CD4-positive, alpha-beta T cell treated with Interleukin-12 subunit alpha and Interleukin-12 subunit beta, for 1 hour (primary cell): ENCODE data around the gene PRKCE.
A peak's percentile ranks its signal among the peaks of the same experiment; 100 is the strongest.

Experiments used
- DNase-seq: peaks from one replicate; pipeline ENCODE4 v3.0.0-alpha.2; 2020

Gene PRKCE

GRCh38 chr2:45980161-45980865 is 328.8 kb downstream of the PRKCE start:
- no peak for DNase-seq

DNA sequence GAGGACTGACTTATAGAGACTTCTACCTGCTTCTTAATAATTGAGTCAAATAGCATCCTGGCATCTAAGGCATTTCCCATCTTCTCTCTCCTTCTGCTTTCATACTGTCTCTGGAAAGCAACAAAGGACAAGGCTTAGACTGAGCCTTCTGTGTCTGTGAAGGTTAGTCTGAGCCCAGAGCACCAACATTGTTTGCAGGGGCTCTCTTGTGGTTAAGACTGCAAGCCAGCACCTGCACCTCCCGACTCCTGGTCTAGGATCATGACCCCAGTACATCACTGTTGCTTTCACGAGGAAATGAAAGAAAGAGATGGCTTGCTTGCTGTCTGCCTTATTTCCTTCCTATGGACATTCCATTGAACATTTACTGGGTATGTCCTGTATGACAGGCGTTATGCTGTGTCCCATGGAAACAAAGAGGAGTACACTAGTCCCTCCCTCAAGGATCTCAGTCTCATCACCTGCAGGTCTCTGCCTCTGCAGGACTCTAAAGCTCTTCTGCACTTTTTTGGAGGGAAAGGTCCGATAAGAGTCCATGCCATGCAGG is 330.0 kb downstream of the PRKCE start:
- DNase-seq, result no peak

DNA sequence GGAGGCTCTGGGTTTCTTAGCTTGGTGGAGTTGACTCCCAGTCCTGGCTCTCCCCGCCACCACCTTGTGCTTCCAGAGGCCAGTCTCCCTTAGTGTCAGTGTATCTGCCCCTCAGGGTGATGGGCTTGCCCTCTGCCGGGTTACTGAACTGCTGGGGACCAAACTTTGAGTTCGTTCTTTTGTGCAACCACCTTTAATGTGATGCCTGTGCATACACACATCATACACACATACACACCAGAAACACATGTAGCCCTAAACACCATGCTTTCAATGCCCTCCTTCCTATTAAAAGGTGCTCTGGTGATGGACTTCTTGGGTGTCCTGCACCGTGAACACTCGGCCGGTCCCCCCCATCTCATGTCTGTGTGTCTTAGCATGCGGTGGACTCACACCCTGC is 330.6 kb downstream of the PRKCE start:
- no peak for DNase-seq

DNA sequence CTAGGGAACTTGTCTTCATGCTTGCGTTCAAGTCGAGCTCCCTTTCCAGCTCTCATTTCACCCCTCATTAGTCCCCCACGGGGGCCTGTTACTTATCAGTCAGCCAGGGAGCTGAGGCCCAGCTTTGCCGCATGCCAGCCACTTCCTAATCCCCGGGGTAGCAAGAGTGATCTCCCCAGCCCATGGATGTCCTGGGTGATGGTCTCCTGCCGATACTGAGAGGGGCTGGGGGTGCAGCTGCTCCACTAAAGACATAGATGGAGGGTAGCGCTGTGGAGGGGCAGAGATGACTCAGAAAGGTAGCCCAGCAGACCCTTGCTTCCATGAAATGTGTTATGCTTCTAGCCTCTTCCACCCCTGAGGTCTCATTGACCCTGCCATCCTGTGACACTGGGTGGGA is 331.7 kb downstream of the PRKCE start:
- no peak for DNase-seq

DNA sequence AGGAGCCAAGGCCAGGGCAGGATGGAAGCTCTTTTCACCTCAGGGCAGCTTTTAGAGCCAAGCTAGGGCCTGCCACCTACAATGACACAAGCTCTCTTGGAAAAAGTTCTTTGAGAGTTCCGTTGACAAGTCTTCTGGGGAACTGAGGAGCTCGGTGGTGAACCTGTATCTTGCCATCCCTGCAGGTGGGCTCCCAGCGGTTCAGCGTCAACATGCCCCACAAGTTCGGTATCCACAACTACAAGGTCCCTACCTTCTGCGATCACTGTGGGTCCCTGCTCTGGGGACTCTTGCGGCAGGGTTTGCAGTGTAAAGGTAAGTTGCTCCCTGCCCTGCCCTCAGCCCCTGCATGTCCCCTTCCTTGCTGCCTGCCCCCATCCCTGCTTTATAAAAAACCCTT is 332.9 kb downstream of the PRKCE start:
- no peak for DNase-seq

DNA sequence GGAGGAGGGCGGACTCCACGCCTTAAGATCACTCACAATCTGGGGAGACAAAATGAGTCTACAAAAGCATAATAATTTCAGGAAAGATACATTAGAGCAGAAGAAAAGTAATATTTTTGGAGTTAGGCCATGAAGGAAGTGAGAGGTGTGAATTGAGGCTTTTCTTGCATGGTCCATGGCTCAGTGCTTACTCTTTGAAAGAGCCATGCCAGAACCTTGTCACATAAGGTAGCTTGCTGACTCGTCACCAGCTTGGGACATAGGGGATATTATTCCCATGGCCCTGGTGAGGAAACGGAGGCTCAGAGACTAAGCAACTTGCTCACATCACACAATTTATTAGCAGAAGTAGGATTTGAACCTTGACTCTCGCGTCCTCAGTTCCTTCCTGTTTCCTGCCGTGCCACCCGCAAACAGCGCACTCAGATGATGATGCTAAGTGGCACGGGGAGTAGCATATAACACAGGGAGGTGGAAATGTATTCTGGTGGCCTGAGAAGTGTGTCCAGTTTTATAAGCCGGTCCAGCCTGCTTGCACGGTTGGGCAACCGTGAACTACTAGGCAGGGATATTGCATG is 333.5 kb downstream of the PRKCE start:
- DNase-seq, result no peak

DNA sequence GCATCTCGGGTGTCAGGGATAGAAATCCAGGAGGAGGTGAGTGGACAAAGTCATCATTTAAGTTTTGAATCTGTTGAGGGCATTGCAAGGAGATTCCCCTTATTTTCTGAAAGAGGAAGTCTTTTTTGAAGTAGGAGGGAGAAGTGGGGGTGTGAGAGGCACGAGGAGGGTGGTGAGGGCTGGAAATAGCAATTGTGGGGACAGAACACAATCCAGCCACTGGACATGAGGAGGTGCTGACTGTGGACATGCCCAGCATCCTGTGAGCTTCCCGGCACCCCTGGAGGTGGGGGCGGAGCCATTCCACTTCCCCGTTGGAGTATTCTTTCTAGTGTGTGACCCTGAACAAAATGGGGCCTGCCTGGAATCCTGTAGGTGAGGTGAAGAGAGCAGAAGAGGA is 335.0 kb downstream of the PRKCE start:
- DNase-seq, result no peak

- no peak for DNase-seq
Observed at GRCh38 chr2:45987856-45988255, 336.4 kb downstream of the PRKCE start.

- no peak for DNase-seq
Observed at GRCh38 chr2:45988879-45989278, 337.4 kb downstream of the PRKCE start.

DNA sequence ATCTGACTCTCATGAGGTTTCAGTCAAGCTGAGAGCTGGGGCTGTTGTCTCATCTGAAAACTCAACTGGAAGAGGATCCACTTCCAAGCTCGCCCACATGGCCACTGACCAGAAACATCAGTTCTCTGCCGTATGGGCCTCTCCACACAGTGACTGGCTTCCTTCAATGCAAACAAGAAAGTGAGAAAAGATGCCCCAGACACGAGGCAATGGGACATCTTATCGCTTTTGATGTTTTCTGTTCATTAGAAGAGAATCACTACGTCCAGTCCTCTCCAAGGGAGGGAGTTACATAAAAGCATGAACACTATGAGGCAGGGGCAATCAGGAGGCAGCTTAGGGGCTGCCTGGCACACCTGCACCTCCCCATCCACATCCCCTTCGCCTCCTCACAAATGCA is 338.7 kb downstream of the PRKCE start:
- no peak for DNase-seq

GRCh38 chr2:45992021-45992740 is 340.7 kb downstream of the PRKCE start:
- DNase-seq, result no peak

- no peak for DNase-seq
Observed at GRCh38 chr2:45992741-45993475, 341.4 kb downstream of the PRKCE start.

- peak; percentile 69 for DNase-seq
Observed at GRCh38 chr2:45993476-45993991, 342.1 kb downstream of the PRKCE start.

GRCh38 chr2:45994060-45994459 is 342.6 kb downstream of the PRKCE start:
- DNase-seq, result no peak

GRCh38 chr2:46000660-46001059 is 349.2 kb downstream of the PRKCE start:
- no peak for DNase-seq

DNA sequence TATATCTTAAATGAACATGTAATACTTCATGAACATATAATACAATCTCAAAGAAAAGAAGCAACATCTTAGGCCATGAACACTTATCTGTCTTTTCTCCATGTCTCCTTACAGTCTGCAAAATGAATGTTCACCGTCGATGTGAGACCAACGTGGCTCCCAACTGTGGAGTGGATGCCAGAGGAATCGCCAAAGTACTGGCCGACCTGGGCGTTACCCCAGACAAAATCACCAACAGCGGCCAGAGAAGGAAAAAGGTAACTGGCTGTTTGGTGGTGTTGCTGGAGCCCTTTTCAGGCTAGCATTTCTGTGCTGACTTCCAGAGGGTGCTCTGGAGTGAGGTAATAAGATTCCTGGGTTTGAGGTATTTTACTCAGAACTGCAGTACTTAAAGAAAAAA is 349.8 kb downstream of the PRKCE start:
- no peak for DNase-seq

DNA sequence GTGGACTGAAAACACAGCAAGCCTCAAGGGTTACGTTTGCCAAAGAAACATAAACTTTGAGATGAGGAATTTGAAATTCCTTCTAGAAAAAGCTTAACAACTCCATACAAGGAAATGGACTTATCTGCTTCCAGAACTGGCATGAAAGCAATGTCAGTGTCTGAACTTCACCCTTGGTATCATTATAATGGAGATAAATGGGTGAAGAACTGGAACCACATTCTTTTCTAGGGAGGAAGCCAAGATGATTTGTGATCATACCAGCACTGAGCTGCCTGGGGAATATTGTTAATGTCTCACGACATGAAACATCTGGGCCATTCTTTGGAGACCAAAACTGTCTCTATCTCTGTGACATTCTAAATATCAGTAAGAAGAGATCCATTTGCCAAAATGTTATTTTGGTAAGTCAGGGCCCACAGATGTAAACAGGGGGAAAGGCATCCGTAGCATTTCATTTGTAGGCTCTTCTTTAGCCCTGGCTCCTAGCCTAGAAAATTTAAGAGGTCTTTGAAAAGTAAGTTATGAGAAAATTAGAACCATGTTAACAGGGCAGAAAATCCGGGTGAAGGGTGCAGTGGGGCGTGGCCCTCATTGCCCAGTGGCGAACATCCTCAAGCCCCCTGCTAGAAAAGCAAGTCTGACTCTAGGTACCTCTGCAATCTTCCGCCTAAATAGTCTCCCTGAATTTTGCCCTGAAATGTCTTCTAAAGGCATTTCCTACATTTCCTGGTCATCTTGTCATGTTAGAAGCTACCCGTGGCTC is 350.4 kb downstream of the PRKCE start:
- DNase-seq, result no peak

- no peak for DNase-seq
Observed at GRCh38 chr2:46002507-46002883, 351.0 kb downstream of the PRKCE start.

GRCh38 chr2:46002947-46003346 is 351.5 kb downstream of the PRKCE start:
- no peak for DNase-seq

DNA sequence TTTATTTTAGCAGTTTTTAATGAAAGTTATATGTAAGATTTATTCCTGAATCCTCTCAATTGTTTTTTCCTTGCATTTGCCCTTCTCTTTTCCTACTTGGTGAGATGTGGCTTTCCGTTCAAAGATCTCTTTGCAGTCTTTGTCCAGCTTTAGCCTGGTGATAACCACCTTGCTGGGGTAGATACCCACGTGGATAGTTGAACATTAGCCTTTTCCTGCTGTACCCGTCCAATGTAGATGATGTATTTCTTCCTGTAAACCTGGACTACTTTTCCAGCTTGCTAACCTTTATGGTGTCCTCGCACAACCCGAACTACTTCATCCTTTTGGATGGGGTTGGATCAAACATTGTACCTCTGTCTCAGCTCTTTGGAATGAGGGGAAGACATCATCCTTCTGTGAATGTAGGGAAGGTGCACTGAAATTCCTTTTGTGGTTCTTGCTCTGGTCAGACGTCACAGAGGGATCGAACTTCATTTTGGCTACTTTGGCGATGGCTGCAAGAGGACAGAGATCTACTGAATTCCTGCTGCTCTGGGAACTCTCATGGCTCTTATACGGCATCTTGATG is 352.5 kb downstream of the PRKCE start:
- DNase-seq, result no peak

DNA sequence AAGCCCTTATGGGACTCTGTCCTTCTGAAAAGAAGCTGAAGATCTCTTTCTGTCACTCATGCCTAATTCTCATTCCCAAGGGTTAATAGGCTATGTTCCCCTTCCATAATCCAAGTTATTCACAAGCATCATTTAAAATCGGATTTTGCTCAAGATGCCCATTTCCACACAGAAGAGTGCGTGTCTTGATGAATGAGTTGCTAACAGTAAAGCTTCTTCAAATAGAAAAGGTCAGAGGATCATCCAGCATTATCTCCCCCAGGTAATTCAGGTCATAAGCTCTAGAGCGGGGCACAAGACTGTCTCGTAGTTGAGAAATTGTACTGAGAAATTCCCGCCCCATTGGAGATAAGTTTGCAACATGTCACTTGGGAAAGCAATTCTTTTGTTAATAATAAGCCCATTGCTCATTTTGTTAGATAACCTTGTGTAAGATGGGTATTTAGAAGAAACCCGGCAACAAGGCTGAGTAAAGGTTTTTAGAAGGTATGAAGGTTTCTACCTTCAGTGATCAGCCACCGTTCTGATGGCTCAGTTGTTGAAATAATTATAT is 355.1 kb downstream of the PRKCE start:
- no peak for DNase-seq

- no peak for DNase-seq
Observed at GRCh38 chr2:46007412-46007811, 355.9 kb downstream of the PRKCE start.
